Left hindlimb (tissue), 1 donor: Measurements from ENCODE around the gene CBR1.

Source experiments
- DNase-seq: peaks from one replicate; pipeline ENCODE4 v3.0.0-alpha.2; 2018

Gene CBR1

DNA sequence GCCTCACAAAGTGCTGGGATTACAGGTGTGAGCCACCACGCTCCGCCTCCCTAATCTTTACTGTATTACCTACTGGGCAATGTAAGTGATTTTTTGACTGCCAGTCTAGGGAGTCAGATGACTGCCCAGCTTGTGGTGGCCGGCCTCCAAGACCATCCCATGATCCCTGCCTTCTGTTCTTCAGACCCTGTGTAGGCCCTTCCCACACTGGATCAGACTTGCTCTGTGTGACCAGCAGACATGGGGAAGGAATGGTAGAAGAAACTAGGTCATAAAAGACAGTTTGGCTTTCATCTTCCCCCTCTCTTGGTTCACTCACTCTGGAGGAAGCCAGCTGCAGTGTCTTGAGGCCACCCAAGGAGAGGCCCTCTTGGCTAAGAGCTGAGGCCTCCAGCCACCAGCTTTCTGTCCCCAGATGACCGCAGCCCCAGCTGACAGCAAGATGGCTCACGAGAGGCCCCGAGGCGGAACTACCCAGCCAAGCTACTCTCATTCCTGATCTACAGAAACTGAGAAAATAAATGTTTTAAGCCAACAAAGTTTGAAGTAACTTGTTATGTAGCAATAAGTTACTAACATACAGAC lies 50.6 kb downstream of the CBR1 start:
- DNase-seq: no peak
